ENCODE measurements around the gene GRM5.

DNA sequence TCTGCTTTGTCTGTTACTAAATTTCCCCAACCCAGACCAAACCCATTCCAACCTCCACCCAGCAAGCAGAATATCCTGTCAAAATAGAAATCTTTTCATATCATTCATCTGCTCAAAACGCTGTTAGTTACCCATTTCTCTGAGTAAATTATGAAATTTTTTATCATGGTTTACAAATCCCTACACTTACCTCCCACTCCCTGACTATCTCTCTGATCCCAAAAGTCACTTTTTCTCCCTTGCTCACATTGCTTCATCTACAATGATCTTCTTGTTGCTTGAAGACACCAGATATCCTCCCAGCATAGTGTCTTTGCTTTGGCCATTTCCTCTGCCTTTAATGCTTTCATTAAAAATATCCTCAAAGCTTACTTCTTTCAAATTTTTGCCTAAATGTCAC, 532.8 kb downstream of the GRM5 start:
- TF ChIP-seq, protein P1, sequence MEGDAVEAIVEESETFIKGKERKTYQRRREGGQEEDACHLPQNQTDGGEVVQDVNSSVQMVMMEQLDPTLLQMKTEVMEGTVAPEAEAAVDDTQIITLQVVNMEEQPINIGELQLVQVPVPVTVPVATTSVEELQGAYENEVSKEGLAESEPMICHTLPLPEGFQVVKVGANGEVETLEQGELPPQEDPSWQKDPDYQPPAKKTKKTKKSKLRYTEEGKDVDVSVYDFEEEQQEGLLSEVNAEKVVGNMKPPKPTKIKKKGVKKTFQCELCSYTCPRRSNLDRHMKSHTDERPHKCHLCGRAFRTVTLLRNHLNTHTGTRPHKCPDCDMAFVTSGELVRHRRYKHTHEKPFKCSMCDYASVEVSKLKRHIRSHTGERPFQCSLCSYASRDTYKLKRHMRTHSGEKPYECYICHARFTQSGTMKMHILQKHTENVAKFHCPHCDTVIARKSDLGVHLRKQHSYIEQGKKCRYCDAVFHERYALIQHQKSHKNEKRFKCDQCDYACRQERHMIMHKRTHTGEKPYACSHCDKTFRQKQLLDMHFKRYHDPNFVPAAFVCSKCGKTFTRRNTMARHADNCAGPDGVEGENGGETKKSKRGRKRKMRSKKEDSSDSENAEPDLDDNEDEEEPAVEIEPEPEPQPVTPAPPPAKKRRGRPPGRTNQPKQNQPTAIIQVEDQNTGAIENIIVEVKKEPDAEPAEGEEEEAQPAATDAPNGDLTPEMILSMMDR (conservative IDR thresholded peaks at IDR 0.05 in 1 of 2, IDR thresholded peaks at IDR 0.05 in 1 of 2; ENCODE audit: low read depth in 1 of 2, low read length in 2 of 2), result no peak
- no peak for TF ChIP-seq EZH2 (IDR thresholded peaks at IDR 0.05; ENCODE audit: low read length, missing control alignments)
